ENCODE measurements around the gene ACER3. TPM values are rescaled to one million over a fixed set of nuclear protein-coding genes. Genes with fewer than 3 reads are reported as not detected.

The ACER3 gene
- total RNA-seq, 1 experiment from 2014 or later, result 31.0 TPM

GRCh38 chr11:77035039-77035438, 174.3 kb downstream of the ACER3 start:
- no peaks in the 10 kb centered on the region for H3K4me1 ChIP-seq (ENCODE audit: insufficient read depth, low read length, poor library complexity, severe bottlenecking)
- H3K4me3 ChIP-seq (ENCODE audit: low read depth, low read length, poor library complexity, severe bottlenecking), result no peak overlapping the region
- H3K27me3 ChIP-seq (replicated peaks; ENCODE audit: insufficient read depth, low read depth, low read length, poor library complexity), result peaks cover 8% of the 10 kb centered on the region
- no TSS peak for BruUV-seq (replicated peaks)
- ChIA-PET POLR2A (ENCODE audit: low non-redundant PET) (no interaction called here), CTCF (interaction anchor here (1.0 kb wide), 1 partner anchor 12 kb away, joined by 11 read pairs; no protein-coding TSS in a partner anchor)
- no peak for DNase-seq (ENCODE audit: low spot score)
- no peak overlapping the region for H3K27ac ChIP-seq (ENCODE audit: low read depth, low read length, poor library complexity, severe bottlenecking)
- no peaks in the 10 kb centered on the region for H3K9me3 ChIP-seq (ENCODE audit: low read depth, low read length, poor library complexity, severe bottlenecking)
- H3K36me3 ChIP-seq (ENCODE audit: insufficient read depth, low read length, poor library complexity, severe bottlenecking), result no peaks in the 10 kb centered on the region
- intact Hi-C loops (cut with micrococcal nuclease; ENCODE audit: unreplicated experiment), result no loop called here
- TF ChIP-seq EZH2 (IDR thresholded peaks at IDR 0.05; ENCODE audit: borderline replicate concordance, low read depth, low read length, poor library complexity, severe bottlenecking) (no peak), CTCF (conservative IDR thresholded peaks at IDR 0.05; ENCODE audit: low read depth, low read length) (no peak)

- Histone ChIP-seq H3K4me3 (ENCODE audit: low read depth, low read length, poor library complexity, severe bottlenecking) (no peak overlapping the region), H3K4me1 (ENCODE audit: insufficient read depth, low read length, poor library complexity, severe bottlenecking) (no peaks in the 10 kb centered on the region), H3K36me3 (ENCODE audit: insufficient read depth, low read length, poor library complexity, severe bottlenecking) (no peaks in the 10 kb centered on the region), H3K27ac (ENCODE audit: low read depth, low read length, poor library complexity, severe bottlenecking) (no peak overlapping the region), H3K27me3 (replicated peaks; ENCODE audit: insufficient read depth, low read depth, low read length, poor library complexity) (peaks cover 2% of the 10 kb centered on the region), H3K9me3 (ENCODE audit: low read depth, low read length, poor library complexity, severe bottlenecking) (no peaks in the 10 kb centered on the region)
- BruUV-seq (replicated peaks), result no TSS peak
- CTCF ChIA-PET, result interaction anchor here (1.0 kb wide), 1 partner anchor 12 kb away, joined by 11 read pairs; no protein-coding TSS in a partner anchor
- intact Hi-C loops (cut with micrococcal nuclease; ENCODE audit: unreplicated experiment), result no loop called here
- POLR2A ChIA-PET (ENCODE audit: low non-redundant PET), result no interaction called here
- TF ChIP-seq EZH2 (IDR thresholded peaks at IDR 0.05; ENCODE audit: borderline replicate concordance, low read depth, low read length, poor library complexity, severe bottlenecking) (no peak), CTCF (conservative IDR thresholded peaks at IDR 0.05; ENCODE audit: low read depth, low read length) (no peak)
- DNase-seq (ENCODE audit: low spot score), result no peak
These were observed 174.9 kb downstream of the ACER3 start for GRCh38 chr11:77035580-77035979.

- BruUV-seq (replicated peaks), result no TSS peak
- intact Hi-C loops (cut with micrococcal nuclease; ENCODE audit: unreplicated experiment), result no loop called here
These were observed 175.7 kb downstream of the ACER3 start for GRCh38 chr11:77036398-77036797.

More at GRCh38 chr11:77036398-77036797, 175.7 kb downstream of the ACER3 start:
- ChIA-PET CTCF (no interaction called here), POLR2A (ENCODE audit: low non-redundant PET) (no interaction called here)
- no peak for TF ChIP-seq CTCF (conservative IDR thresholded peaks at IDR 0.05; ENCODE audit: low read depth, low read length)
- TF ChIP-seq EZH2 (IDR thresholded peaks at IDR 0.05; ENCODE audit: borderline replicate concordance, low read depth, low read length, poor library complexity, severe bottlenecking), result no peak
- Histone ChIP-seq H3K27me3 (replicated peaks; ENCODE audit: insufficient read depth, low read depth, low read length, poor library complexity) (no peaks in the 10 kb centered on the region), H3K9me3 (ENCODE audit: low read depth, low read length, poor library complexity, severe bottlenecking) (no peaks in the 10 kb centered on the region), H3K27ac (ENCODE audit: low read depth, low read length, poor library complexity, severe bottlenecking) (no peak overlapping the region), H3K4me1 (ENCODE audit: insufficient read depth, low read length, poor library complexity, severe bottlenecking) (no peaks in the 10 kb centered on the region), H3K36me3 (ENCODE audit: insufficient read depth, low read length, poor library complexity, severe bottlenecking) (no peaks in the 10 kb centered on the region), H3K4me3 (ENCODE audit: low read depth, low read length, poor library complexity, severe bottlenecking) (no peak overlapping the region)
- no peak for DNase-seq (ENCODE audit: low spot score)
